Measurements from ENCODE around the gene TBC1D22B. TPM values are rescaled to one million over a fixed set of nuclear protein-coding genes. Genes with fewer than 3 reads are reported as not detected.

TBC1D22B gene
- total and polyA plus RNA-seq, 9 of the 15 experiments (the other 6 are each of a cell fraction or from before 2014, with no cell fraction given): 4.8 to 24.2 (median 13.5) TPM

- TF ChIP-seq ZNF584 (CRISPR knock-in tag; IDR thresholded peaks at IDR 0.05; ENCODE audit: low read depth) (no peak), HEY1 (CRISPR knock-in tag; IDR thresholded peaks at IDR 0.05; ENCODE audit: borderline replicate concordance) (no peak), ELK1 (CRISPR knock-in tag; IDR thresholded peaks at IDR 0.05) (no peak), MECOM (CRISPR knock-in tag; IDR thresholded peaks at IDR 0.05) (peak; percentile 60; the same call in 1 of the 2 replicates), RCOR1 (IDR thresholded peaks at IDR 0.05; ENCODE audit: borderline replicate concordance in 1 of 2, low read depth in 2 of 2, low read length in 2 of 2) (peak in 1 of 2 experiments; percentile 50; a peak in 2 of 4 replicates), DLX4 (CRISPR knock-in tag; IDR thresholded peaks at IDR 0.05) (no peak), ZNF639 (CRISPR knock-in tag; conservative IDR thresholded peaks at IDR 0.05 in 1 of 2, IDR thresholded peaks at IDR 0.05 in 1 of 2) (no peak), MAZ (CRISPR knock-in tag; conservative IDR thresholded peaks at IDR 0.05 in 1 of 2, IDR thresholded peaks at IDR 0.05 in 1 of 2) (peak in 1 of 2 experiments; percentile 54; a peak in 2 of 4 replicates), MBD2 (IDR thresholded peaks at IDR 0.05; ENCODE audit: borderline replicate concordance, low read depth) (peak; percentile 23; the same call in 1 of the 2 replicates), ZNF785 (CRISPR knock-in tag; IDR thresholded peaks at IDR 0.05) (no peak)
Measured at GRCh38 chr6:37354526-37355384, 97.2 kb downstream of the TBC1D22B start (continued).
